B cell (primary cell): ENCODE data around the gene RBL1.

Source experiments
- EZH2 ChIP-seq: IDR thresholded peaks from 2 replicates; pipeline ENCODE4 v1.6.1; 2012; ENCODE audit warnings: borderline replicate concordance, low read depth, mild to moderate bottlenecking, moderate library complexity, low read length; ENCODE audit not compliant: insufficient read depth, poor library complexity, severe bottlenecking
- TF ChIP-seq, protein P1 (sequence below): fragments of 200-600 bp; IDR thresholded peaks from one replicate; pipeline ENCODE4 v1.8.0; 2022; ENCODE audit warnings: antibody characterized with exemption, mild to moderate bottlenecking

DNA sequence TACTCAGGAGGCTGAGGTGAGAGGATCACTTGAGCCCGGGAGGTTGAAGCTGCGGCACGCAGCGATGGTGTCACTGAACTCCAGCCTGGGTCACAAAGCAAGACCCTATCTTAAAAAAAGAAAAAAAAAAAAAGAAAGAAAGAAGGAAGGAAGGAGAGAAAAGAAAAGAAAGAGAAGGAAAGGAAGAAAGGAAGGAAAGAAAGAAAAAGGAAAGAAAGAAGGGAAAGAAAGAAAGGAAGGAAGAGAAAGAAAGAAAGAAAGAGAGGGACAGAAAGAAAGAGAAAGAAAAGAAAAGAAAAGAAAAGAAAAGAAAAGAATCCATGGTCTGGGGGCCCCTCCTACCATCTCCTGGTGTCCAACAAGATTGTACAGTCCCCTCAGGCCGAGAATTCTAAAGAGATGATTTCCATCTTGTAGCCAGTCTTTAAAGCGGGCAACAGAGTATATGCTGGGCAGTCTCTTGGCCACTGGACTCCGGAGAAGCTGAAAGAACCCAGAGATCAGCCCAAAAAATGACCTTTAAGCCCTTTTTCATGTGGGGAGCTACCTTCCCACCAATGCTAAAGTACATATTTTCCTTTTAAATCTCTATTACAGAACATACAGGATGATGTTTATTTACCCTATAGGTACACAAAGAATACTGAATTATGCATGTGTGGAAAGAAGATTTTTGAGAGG lies 23.7 kb upstream of the RBL1 start:
- TF ChIP-seq, protein P1, sequence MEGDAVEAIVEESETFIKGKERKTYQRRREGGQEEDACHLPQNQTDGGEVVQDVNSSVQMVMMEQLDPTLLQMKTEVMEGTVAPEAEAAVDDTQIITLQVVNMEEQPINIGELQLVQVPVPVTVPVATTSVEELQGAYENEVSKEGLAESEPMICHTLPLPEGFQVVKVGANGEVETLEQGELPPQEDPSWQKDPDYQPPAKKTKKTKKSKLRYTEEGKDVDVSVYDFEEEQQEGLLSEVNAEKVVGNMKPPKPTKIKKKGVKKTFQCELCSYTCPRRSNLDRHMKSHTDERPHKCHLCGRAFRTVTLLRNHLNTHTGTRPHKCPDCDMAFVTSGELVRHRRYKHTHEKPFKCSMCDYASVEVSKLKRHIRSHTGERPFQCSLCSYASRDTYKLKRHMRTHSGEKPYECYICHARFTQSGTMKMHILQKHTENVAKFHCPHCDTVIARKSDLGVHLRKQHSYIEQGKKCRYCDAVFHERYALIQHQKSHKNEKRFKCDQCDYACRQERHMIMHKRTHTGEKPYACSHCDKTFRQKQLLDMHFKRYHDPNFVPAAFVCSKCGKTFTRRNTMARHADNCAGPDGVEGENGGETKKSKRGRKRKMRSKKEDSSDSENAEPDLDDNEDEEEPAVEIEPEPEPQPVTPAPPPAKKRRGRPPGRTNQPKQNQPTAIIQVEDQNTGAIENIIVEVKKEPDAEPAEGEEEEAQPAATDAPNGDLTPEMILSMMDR = no peak
- no peak for TF ChIP-seq EZH2
